ENCODE measurements around the gene PRRT1.

DNA sequence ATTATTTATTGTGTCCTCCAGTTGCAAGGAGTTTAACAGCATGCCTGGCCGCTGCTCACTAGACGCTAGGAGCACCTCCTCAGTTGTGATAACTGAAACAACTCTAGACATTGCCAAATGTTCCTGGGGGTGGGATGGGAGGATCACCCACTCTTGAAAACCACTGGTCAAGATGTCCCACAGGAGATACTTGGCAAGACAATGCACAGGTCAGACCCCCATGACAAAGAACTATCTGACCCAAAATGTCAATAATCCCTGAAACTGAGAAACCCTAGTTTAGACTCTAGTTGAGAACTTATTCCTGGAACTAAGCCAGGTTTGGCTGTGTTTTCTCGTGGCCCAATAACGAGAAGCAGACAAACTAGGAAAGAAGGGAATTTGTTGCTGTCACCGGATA is 12.1 kb downstream of the PRRT1 start:
- TF ChIP-seq, protein P1, sequence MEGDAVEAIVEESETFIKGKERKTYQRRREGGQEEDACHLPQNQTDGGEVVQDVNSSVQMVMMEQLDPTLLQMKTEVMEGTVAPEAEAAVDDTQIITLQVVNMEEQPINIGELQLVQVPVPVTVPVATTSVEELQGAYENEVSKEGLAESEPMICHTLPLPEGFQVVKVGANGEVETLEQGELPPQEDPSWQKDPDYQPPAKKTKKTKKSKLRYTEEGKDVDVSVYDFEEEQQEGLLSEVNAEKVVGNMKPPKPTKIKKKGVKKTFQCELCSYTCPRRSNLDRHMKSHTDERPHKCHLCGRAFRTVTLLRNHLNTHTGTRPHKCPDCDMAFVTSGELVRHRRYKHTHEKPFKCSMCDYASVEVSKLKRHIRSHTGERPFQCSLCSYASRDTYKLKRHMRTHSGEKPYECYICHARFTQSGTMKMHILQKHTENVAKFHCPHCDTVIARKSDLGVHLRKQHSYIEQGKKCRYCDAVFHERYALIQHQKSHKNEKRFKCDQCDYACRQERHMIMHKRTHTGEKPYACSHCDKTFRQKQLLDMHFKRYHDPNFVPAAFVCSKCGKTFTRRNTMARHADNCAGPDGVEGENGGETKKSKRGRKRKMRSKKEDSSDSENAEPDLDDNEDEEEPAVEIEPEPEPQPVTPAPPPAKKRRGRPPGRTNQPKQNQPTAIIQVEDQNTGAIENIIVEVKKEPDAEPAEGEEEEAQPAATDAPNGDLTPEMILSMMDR (conservative IDR thresholded peaks at IDR 0.05; ENCODE audit: low read depth, low read length), result no peak
- no peak for TF ChIP-seq EZH2 (IDR thresholded peaks at IDR 0.05; ENCODE audit: low read length, unreplicated experiment)
- TF ChIP-seq EZH2phosphoT487 (IDR thresholded peaks at IDR 0.05; ENCODE audit: borderline replicate concordance, low read length), result no peak

Measured in PC-3 (cell line).